Endodermal cell (in vitro differentiated cells): Measurements from ENCODE around the gene SEZ6L2. TPM values are rescaled to one million over a fixed set of nuclear protein-coding genes. Genes with fewer than 3 reads are reported as not detected.
"Not testable (repeated sequence)": the region's sequence is repeated elsewhere in the genome, so short reads cannot be mapped to it uniquely, and the experiment has no call there.

Source experiments
- DNase-seq: peaks from one replicate; pipeline ENCODE4 v3.0.0-alpha.2; 2017
- H3K27ac ChIP-seq: 2 replicates; pipeline ENCODE4 v1.5.1; 2013; ENCODE audit warnings: mild to moderate bottlenecking, low read depth, low read length, moderate library complexity
- H3K27me3 ChIP-seq: 2 replicates; pipeline ENCODE4 v1.6.1; 2013; ENCODE audit warnings: mild to moderate bottlenecking, low read length, moderate library complexity; ENCODE audit not compliant: insufficient read depth, control insufficient read depth, poor library complexity, severe bottlenecking
- H3K36me3 ChIP-seq: 2 replicates; pipeline ENCODE4 v1.7.0; 2013; ENCODE audit warnings: mild to moderate bottlenecking, low read length, moderate library complexity; ENCODE audit not compliant: control insufficient read depth, insufficient read depth
- H3K4me1 ChIP-seq: one replicate; pipeline ENCODE4 v1.7.0; 2013; ENCODE audit warnings: low read length; ENCODE audit not compliant: control insufficient read depth, insufficient read depth
- H3K4me3 ChIP-seq: 2 replicates; pipeline ENCODE4 v1.5.1; 2013; ENCODE audit warnings: mild to moderate bottlenecking, low read length, moderate library complexity
- H3K9ac ChIP-seq: 2 replicates; pipeline ENCODE4 v1.6.1; 2013; ENCODE audit warnings: mild to moderate bottlenecking, low read length, moderate library complexity; ENCODE audit not compliant: poor library complexity, severe bottlenecking; ENCODE audit errors: extremely low read depth
- H3K9me3 ChIP-seq: 2 replicates; pipeline ENCODE4 v1.6.1; 2013; ENCODE audit warnings: mild to moderate bottlenecking, low read length, moderate library complexity; ENCODE audit not compliant: control insufficient read depth
- H3K27ac Mint-ChIP-seq: 2 replicates; pipeline ENCODE4 v1.8.0; 2020; ENCODE audit warnings: mixed read lengths
- H3K27me3 Mint-ChIP-seq: 2 replicates; pipeline ENCODE4 v1.8.0; 2021; ENCODE audit warnings: mild to moderate bottlenecking, mixed read lengths; ENCODE audit not compliant: insufficient read depth
- H3K36me3 Mint-ChIP-seq: 2 replicates; pipeline ENCODE4 v1.8.0; 2020; ENCODE audit warnings: low read depth, mixed read lengths
- H3K4me1 Mint-ChIP-seq: 2 replicates; pipeline ENCODE4 v1.8.0; 2020; ENCODE audit warnings: mixed read lengths
- H3K4me3 Mint-ChIP-seq: 2 replicates; pipeline ENCODE4 v1.8.0; 2020; ENCODE audit warnings: mild to moderate bottlenecking, moderate library complexity, mixed read lengths
- H3K9me3 Mint-ChIP-seq: 2 replicates; pipeline ENCODE4 v1.8.0; 2020; ENCODE audit warnings: mild to moderate bottlenecking, mixed read lengths
- CTCF ChIP-seq: fragments of 200-600 bp; sonication (generic); conservative IDR thresholded peaks from 2 replicates; pipeline ENCODE4 v1.5.0; 2021; ENCODE audit warnings: antibody characterized with exemption, mild to moderate bottlenecking
- WGBS, 2 experiments: methylation state at CpG; one replicate each; pipeline versions ENCODE4 v1.1.5 to v1.1.7; 2013; ENCODE audit warnings: missing lambda C conversion rate in 2 of 2, mixed read lengths in 1 of 2; ENCODE audit not compliant: insufficient coverage in 1 of 2, insufficient read length in 1 of 2; 5-methylcytosine and 5-hydroxymethylcytosine counted together
- total RNA-seq, 2 donors: library from RNA; stranded (reverse); fragmentation: NEBNext Ultra II Directional in 1 of 2; extraction: Animal tissue kit (Norgen Biotek cat#: 25700) in 1 of 2; gene quantifications; 2 replicates in 1 of 2; 3 replicates in 1 of 2; pipeline ENCODE4 v1.2.1, GENCODE V29; 2021

SEZ6L2 gene
- total RNA-seq, 2 donors from 2014 or later: 44.0 to 52.1 TPM

GRCh38 chr16:29875206-29875605 is 24.1 kb downstream of the SEZ6L2 start:
- Histone ChIP-seq H3K9ac (no peak overlapping the region), H3K36me3 (peaks cover 7% of the 10 kb centered on the region), H3K9me3 (no peaks in the 10 kb centered on the region), H3K27me3 (peaks cover 6% of the 10 kb centered on the region), H3K4me1 (no peaks in the 10 kb centered on the region), H3K27ac (no peak overlapping the region), H3K4me3 (no peak overlapping the region)
- Mint-ChIP-seq H3K4me3 (no peak overlapping the region), H3K9me3 (peaks cover 2% of the 10 kb centered on the region), H3K4me1 (peaks cover 3% of the 10 kb centered on the region), H3K36me3 (peaks cover 17% of the 10 kb centered on the region), H3K27ac (no peak overlapping the region), H3K27me3 (peaks cover 20% of the 10 kb centered on the region)
- DNase-seq: no peak
- no peak for TF ChIP-seq CTCF
- WGBS, 2 experiments: 88 to 95% methylated on average over 5 to 6 of the region's 6 CpGs

- Histone ChIP-seq H3K27me3 (peaks cover 6% of the 10 kb centered on the region), H3K9ac (no peak overlapping the region), H3K36me3 (no peaks in the 10 kb centered on the region), H3K9me3 (no peaks in the 10 kb centered on the region), H3K4me3 (no peak overlapping the region), H3K4me1 (no peaks in the 10 kb centered on the region), H3K27ac (no peak overlapping the region)
- H3K27ac Mint-ChIP-seq: no peak overlapping the region
- TF ChIP-seq CTCF: no peak
- DNase-seq: no peak
- peaks cover 10% of the 10 kb centered on the region for H3K36me3 Mint-ChIP-seq
- peaks cover 2% of the 10 kb centered on the region for H3K9me3 Mint-ChIP-seq
- H3K4me3 Mint-ChIP-seq: no peak overlapping the region
- peaks cover 20% of the 10 kb centered on the region for H3K27me3 Mint-ChIP-seq
- peaks cover 3% of the 10 kb centered on the region for H3K4me1 Mint-ChIP-seq
- 93 to 94% methylated on average over 23 to 26 of the region's 26 CpGs for WGBS, 2 experiments
Measured at GRCh38 chr16:29873319-29873718, 26.0 kb downstream of the SEZ6L2 start.

- Histone ChIP-seq H3K4me1 (no peaks in the 10 kb centered on the region), H3K4me3 (no peak overlapping the region), H3K27ac (no peak overlapping the region), H3K9ac (no peak overlapping the region), H3K9me3 (no peaks in the 10 kb centered on the region), H3K36me3 (no peaks in the 10 kb centered on the region), H3K27me3 (peaks cover 4% of the 10 kb centered on the region)
- no peak for TF ChIP-seq CTCF
- no peaks in the 10 kb centered on the region for H3K4me1 Mint-ChIP-seq
- peaks cover 6% of the 10 kb centered on the region for H3K36me3 Mint-ChIP-seq
- no peaks in the 10 kb centered on the region for H3K9me3 Mint-ChIP-seq
- H3K27ac Mint-ChIP-seq: no peak overlapping the region
- 95 to 96% methylated on average over 10 to 16 of the region's 16 CpGs for WGBS, 2 experiments
- peaks cover 13% of the 10 kb centered on the region for H3K27me3 Mint-ChIP-seq
- no peak for DNase-seq
- no peak overlapping the region for H3K4me3 Mint-ChIP-seq
Measured at GRCh38 chr16:29871822-29872546, 27.4 kb downstream of the SEZ6L2 start.

GRCh38 chr16:29869067-29869466 is 30.3 kb downstream of the SEZ6L2 start:
- not testable (repeated sequence) for H3K4me3 ChIP-seq, DNase-seq, H3K27me3 ChIP-seq, H3K4me1 ChIP-seq, H3K27ac ChIP-seq, H3K36me3 ChIP-seq, H3K27ac Mint-ChIP-seq, H3K4me1 Mint-ChIP-seq, H3K9me3 ChIP-seq, H3K9ac ChIP-seq, H3K4me3 Mint-ChIP-seq, H3K36me3 Mint-ChIP-seq, H3K27me3 Mint-ChIP-seq, H3K9me3 Mint-ChIP-seq
- WGBS, 2 experiments: 96 to 100% methylated on average over 2 to 8 of the region's 8 CpGs
